ENCODE results near the gene SLC38A3. TPM values are rescaled to one million over a fixed set of nuclear protein-coding genes. Genes with fewer than 3 reads are reported as not detected.

The SLC38A3 gene
- total and polyA plus RNA-seq, 11 donors = 1.0 to 14.8 (median 8.4) TPM

GRCh38 chr3:50163572-50164455 lies 41.3 kb upstream of the SLC38A3 start:
- H3K9me3 ChIP-seq = no peaks in the 10 kb centered on the region
- no peaks in the 10 kb centered on the region for H3K27me3 ChIP-seq
- intact Hi-C loops (cut with DNase I) = no loop called here
- H3K4me3 ChIP-seq = no peak overlapping the region
- no peaks in the 10 kb centered on the region for H3K36me3 ChIP-seq
- peaks cover 26 to 100% (median 89%) of the 10 kb centered on the region in 12 donors for H3K4me1 ChIP-seq
- 47 to 67% (median 55%) methylated on average over 7 to 8 of the region's 8 CpGs for WGBS, 4 donors
- ATAC-seq (no peak), DNase-seq (peak in 3 of 5 donors; percentile 50 to 71 (median 61))
- TF ChIP-seq CTCF (IDR thresholded peaks at IDR 0.05) (no peak), POLR2A (IDR thresholded peaks at IDR 0.05) (no peak)
- peak overlapping the region; percentile 34 to 92 (median 84) for H3K27ac ChIP-seq

GRCh38 chr3:50164481-50164880 lies 40.6 kb upstream of the SLC38A3 start:
- Histone ChIP-seq H3K4me1 (peaks cover 26 to 100% (median 91%) of the 10 kb centered on the region in 12 donors), H3K9me3 (no peaks in the 10 kb centered on the region), H3K4me3 (no peak overlapping the region), H3K36me3 (no peaks in the 10 kb centered on the region), H3K27me3 (no peaks in the 10 kb centered on the region), H3K27ac (peak overlapping the region; percentile 31 to 92 (median 84))
- no peak for ATAC-seq
- WGBS, 4 donors = 40 to 53% (median 47%) methylated on average over 1 of the region's 1 CpG
- intact Hi-C loops (cut with DNase I) = no loop called here
- DNase-seq = no peak
- no peak for TF ChIP-seq CTCF (IDR thresholded peaks at IDR 0.05)
- no peak for TF ChIP-seq POLR2A (IDR thresholded peaks at IDR 0.05)

- DNase-seq = peak in 2 of 5 donors; percentile 50 to 65
These were observed 39.8 kb upstream of the SLC38A3 start for GRCh38 chr3:50164984-50165909.

More at GRCh38 chr3:50164984-50165909, 39.8 kb upstream of the SLC38A3 start:
- Histone ChIP-seq H3K4me1 (peaks cover 26 to 100% (median 89%) of the 10 kb centered on the region in 12 donors), H3K9me3 (no peaks in the 10 kb centered on the region), H3K4me3 (peak overlapping the region in 1 of 12 donors; percentile 12), H3K36me3 (no peaks in the 10 kb centered on the region), H3K27me3 (no peaks in the 10 kb centered on the region), H3K27ac (peak overlapping the region; percentile 31 to 92 (median 84))
- 8 to 19% (median 14%) methylated on average over 5 to 7 of the region's 7 CpGs for WGBS, 4 donors
- peak in 3 of 4 donors; percentile 9 to 26 (median 10) for ATAC-seq
- intact Hi-C loops (cut with DNase I) = no loop called here
- TF ChIP-seq CTCF (IDR thresholded peaks at IDR 0.05) = no peak
- TF ChIP-seq POLR2A (IDR thresholded peaks at IDR 0.05) = no peak
